ENCODE results near the gene CNTNAP2. TPM values are rescaled to one million over a fixed set of nuclear protein-coding genes. Genes with fewer than 3 reads are reported as not detected.

CNTNAP2 gene
- total and polyA plus RNA-seq, 11 donors, result 0.01 to 2.6 (median 0.31) TPM; not detected in 3

- peaks cover 0 to 11% (median 0%) of the 10 kb centered on the region in 12 donors for H3K9me3 ChIP-seq
- H3K4me1 ChIP-seq, result peaks cover 0 to 17% (median 6%) of the 10 kb centered on the region in 12 donors
- no peak overlapping the region for H3K4me3 ChIP-seq
- TF ChIP-seq CTCF (IDR thresholded peaks at IDR 0.05), result no peak
- TF ChIP-seq POLR2A (IDR thresholded peaks at IDR 0.05), result no peak
- H3K27ac ChIP-seq, result no peak overlapping the region
- ATAC-seq (no peak), DNase-seq (no peak)
- 62 to 67% (median 65%) methylated on average over 9 of the region's 9 CpGs for WGBS, 4 donors
- intact Hi-C loops (cut with DNase I), result loop anchor here in 4 of 10 donors (5.0 to 10.0 kb wide), 2 partner anchors 77 to 80 kb away; no protein-coding TSS in a partner anchor
- no peaks in the 10 kb centered on the region for H3K36me3 ChIP-seq
- no peaks in the 10 kb centered on the region for H3K27me3 ChIP-seq
Measured at GRCh38 chr7:148155000-148155399, 2038.4 kb downstream of the CNTNAP2 start.

- H3K27me3 ChIP-seq, result no peaks in the 10 kb centered on the region
- 83 to 96% (median 91%) methylated on average over 8 of the region's 8 CpGs for WGBS, 4 donors
- H3K9me3 ChIP-seq, result peaks cover 0 to 11% (median 0%) of the 10 kb centered on the region in 12 donors
- intact Hi-C loops (cut with DNase I), result loop anchor here in 2 of 10 donors (2.0 to 10.0 kb wide), 2 partner anchors 79 to 83 kb away; no protein-coding TSS in a partner anchor
- no peak overlapping the region for H3K4me3 ChIP-seq
- no peak for TF ChIP-seq CTCF (IDR thresholded peaks at IDR 0.05)
- TF ChIP-seq POLR2A (IDR thresholded peaks at IDR 0.05), result no peak
- no peak for ATAC-seq
- H3K27ac ChIP-seq, result no peak overlapping the region
- H3K36me3 ChIP-seq, result no peaks in the 10 kb centered on the region
- peaks cover 0 to 17% (median 6%) of the 10 kb centered on the region in 12 donors for H3K4me1 ChIP-seq
- no peak for DNase-seq
Measured at GRCh38 chr7:148155826-148156225, 2039.2 kb downstream of the CNTNAP2 start.

- WGBS, 4 donors, result 84 to 88% (median 87%) methylated on average over 6 of the region's 6 CpGs
- Histone ChIP-seq H3K36me3 (no peaks in the 10 kb centered on the region), H3K27ac (no peak overlapping the region), H3K9me3 (peaks cover 0 to 11% (median 0%) of the 10 kb centered on the region in 12 donors), H3K4me3 (no peak overlapping the region), H3K27me3 (peaks cover 0 to 2% (median 0%) of the 10 kb centered on the region in 9 donors), H3K4me1 (peaks cover 0 to 17% (median 6%) of the 10 kb centered on the region in 12 donors)
- ATAC-seq, result no peak
- TF ChIP-seq POLR2A (IDR thresholded peaks at IDR 0.05) (no peak), CTCF (IDR thresholded peaks at IDR 0.05) (no peak)
- DNase-seq, result no peak
- intact Hi-C loops (cut with DNase I), result loop anchor here in 2 of 10 donors (2.0 to 10.0 kb wide), 2 partner anchors 79 to 83 kb away; no protein-coding TSS in a partner anchor
Measured at GRCh38 chr7:148156233-148156632, 2039.6 kb downstream of the CNTNAP2 start.

GRCh38 chr7:148159331-148159730 is 2042.7 kb downstream of the CNTNAP2 start:
- DNase-seq, result no peak
- Histone ChIP-seq H3K4me3 (no peak overlapping the region), H3K27me3 (peaks cover 0 to 17% (median 0%) of the 10 kb centered on the region in 9 donors), H3K4me1 (peaks cover 0 to 5% (median 0%) of the 10 kb centered on the region in 12 donors), H3K36me3 (no peaks in the 10 kb centered on the region), H3K27ac (no peak overlapping the region), H3K9me3 (no peaks in the 10 kb centered on the region)
- no peak for ATAC-seq
- intact Hi-C loops (cut with DNase I), result loop anchor here in 1 of 10 donors (10.0 kb wide), 1 partner anchor 75 kb away; no protein-coding TSS in a partner anchor
- no peak for TF ChIP-seq POLR2A (IDR thresholded peaks at IDR 0.05)
- TF ChIP-seq CTCF (IDR thresholded peaks at IDR 0.05), result no peak
- WGBS, 4 donors, result 81 to 88% (median 84%) methylated on average over 4 of the region's 4 CpGs

Measured in heart left ventricle (tissue), 16 donors.